Hepatocyte (in vitro differentiated cells): ENCODE measurements around the gene HLA-DPB1. TPM values are rescaled to one million over a fixed set of nuclear protein-coding genes. Genes with fewer than 3 reads are reported as not detected.

Source experiments
- DNase-seq: peaks from one replicate; pipeline ENCODE4 v3.0.0-alpha.2; 2016; ENCODE audit warnings: low spot score
- H2AFZ ChIP-seq: fragments of 200-600 bp; sonication (generic); 2 replicates; pipeline ENCODE4 v1.6.0; 2016; ENCODE audit warnings: antibody characterized with exemption, mild to moderate bottlenecking
- H3K27ac ChIP-seq: fragments of 200-600 bp; sonication (generic); 2 replicates; pipeline ENCODE4 v1.5.1; 2016; ENCODE audit warnings: mild to moderate bottlenecking
- H3K27me3 ChIP-seq: fragments of 200-600 bp; sonication (generic); 2 replicates; pipeline ENCODE4 v1.6.1; 2016
- H3K36me3 ChIP-seq: fragments of 200-600 bp; sonication (generic); replicated peaks from 2 replicates; pipeline ENCODE4 v1.5.1; 2016; ENCODE audit warnings: low read depth; ENCODE audit not compliant: insufficient read depth
- H3K4me1 ChIP-seq: fragments of 200-600 bp; sonication (generic); 2 replicates; pipeline ENCODE4 v1.5.1; 2016; ENCODE audit warnings: mild to moderate bottlenecking, moderate library complexity; ENCODE audit not compliant: insufficient read depth
- H3K4me2 ChIP-seq: fragments of 200-600 bp; sonication (generic); 2 replicates; pipeline ENCODE4 v1.6.0; 2016
- H3K4me3 ChIP-seq: fragments of 200-600 bp; sonication (generic); 2 replicates; pipeline ENCODE4 v1.5.1; 2016; ENCODE audit warnings: mild to moderate bottlenecking
- H3K79me2 ChIP-seq: fragments of 200-600 bp; sonication (generic); 2 replicates; pipeline ENCODE4 v1.6.0; 2017; ENCODE audit warnings: mild to moderate bottlenecking
- H3K9me2 ChIP-seq: fragments of 200-600 bp; sonication (generic); replicated peaks from 2 replicates; pipeline ENCODE4 v1.6.0; 2017; ENCODE audit warnings: mild to moderate bottlenecking; ENCODE audit not compliant: insufficient read depth
- H3K9me3 ChIP-seq: fragments of 200-600 bp; sonication (generic); 2 replicates; pipeline ENCODE4 v1.5.1; 2016; ENCODE audit warnings: low read depth, mild to moderate bottlenecking
- H4K20me1 ChIP-seq: fragments of 200-600 bp; sonication (generic); 2 replicates; pipeline ENCODE4 v1.6.0; 2016; ENCODE audit warnings: mild to moderate bottlenecking; ENCODE audit not compliant: insufficient read depth, poor library complexity, severe bottlenecking
- EZH2 ChIP-seq: fragments of 200-600 bp; sonication (generic); IDR thresholded peaks from 2 replicates; pipeline ENCODE4 v1.6.1; 2016; ENCODE audit warnings: antibody characterized with exemption, mild to moderate bottlenecking, borderline replicate concordance
- EZH2phosphoT487 ChIP-seq: fragments of 200-600 bp; sonication (generic); IDR thresholded peaks from one replicate; pipeline ENCODE4 v1.6.1; 2018; ENCODE audit warnings: antibody characterized with exemption, mild to moderate bottlenecking, low read depth, moderate library complexity; ENCODE audit not compliant: unreplicated experiment, severe bottlenecking
- WGBS: methylation state at CpG from one replicate; pipeline ENCODE4 v1.1.6; 2016; ENCODE audit warnings: low lambda C conversion rate; ENCODE audit errors: missing lambda C conversion rate; 5-methylcytosine and 5-hydroxymethylcytosine counted together
- polyA plus RNA-seq: library from polyadenylated mRNA; unstranded; fragments of >200 nt; fragmentation: Nextera tagmentation; extraction: Ambion mirVana; gene quantifications from 2 replicates; pipeline ENCODE4 v1.2.1, GENCODE V29; 2016
- total RNA-seq: library from RNA; depleted of rRNA; stranded (reverse); fragments of >200 nt; gene quantifications from 2 replicates; pipeline ENCODE4 v1.2.3, GENCODE V29; 2014
- TF ChIP-seq, protein P1 (sequence below): fragments of 200-600 bp; sonication (generic); IDR thresholded peaks from 2 replicates; pipeline ENCODE4 v1.5.1; 2016; ENCODE audit warnings: antibody characterized with exemption, mild to moderate bottlenecking; ENCODE audit not compliant: poor library complexity

HLA-DPB1 gene
- total and polyA plus RNA-seq, 2 experiments from 2014 or later, result 12.4 to 22.1 TPM

DNA sequence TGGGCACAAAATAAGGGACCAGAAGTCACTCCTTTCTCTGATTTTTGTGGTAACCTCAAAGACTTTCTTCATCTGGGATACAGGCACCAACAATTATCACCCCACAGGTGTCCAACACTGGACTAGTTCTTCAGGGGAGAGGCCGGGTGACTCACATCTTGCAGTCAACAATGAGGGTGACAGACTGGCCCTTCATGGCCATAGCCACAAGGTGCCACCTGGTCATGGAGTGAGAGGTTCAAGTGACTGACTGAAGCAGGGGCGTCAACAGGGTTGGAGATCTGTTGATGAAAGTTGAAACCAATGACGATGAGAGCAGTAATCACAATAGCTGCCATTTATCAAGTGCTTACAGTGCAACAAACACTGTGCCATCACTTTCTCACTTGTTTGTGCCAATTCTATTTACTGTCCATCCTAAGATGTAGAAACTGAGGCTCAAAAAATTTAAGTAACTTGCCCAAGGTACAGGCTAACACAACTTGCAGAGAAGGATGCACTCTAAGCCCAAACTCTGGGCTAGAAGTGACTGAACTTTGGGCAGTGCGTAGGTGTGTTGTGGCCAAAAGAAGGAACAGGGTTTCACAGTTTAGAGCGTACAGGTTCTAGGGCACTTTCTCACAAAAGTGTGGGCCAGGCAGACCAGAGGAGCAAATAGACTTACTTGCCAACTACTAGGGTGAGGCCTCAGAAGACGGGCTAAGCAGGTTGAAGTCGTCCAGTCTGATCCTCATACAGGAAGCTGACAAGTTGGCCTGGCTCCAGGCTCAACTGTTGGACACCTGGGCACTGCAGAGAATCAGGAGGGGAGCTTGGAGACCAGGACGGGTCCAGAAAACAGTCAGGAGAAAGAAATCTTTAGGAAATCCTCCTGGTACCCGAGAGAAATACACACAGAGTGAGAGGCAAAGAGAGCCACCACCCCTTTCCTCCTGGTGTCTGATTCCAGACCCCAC is 30.4 kb downstream of the HLA-DPB1 start:
- no peak for DNase-seq
- H3K4me3 ChIP-seq, result no peak overlapping the region
- H3K27me3 ChIP-seq, result peaks cover 27% of the 10 kb centered on the region
- 73% methylated on average over 9 of the region's 9 CpGs for WGBS
- no peaks in the 10 kb centered on the region for H3K9me3 ChIP-seq
- TF ChIP-seq, protein P1, sequence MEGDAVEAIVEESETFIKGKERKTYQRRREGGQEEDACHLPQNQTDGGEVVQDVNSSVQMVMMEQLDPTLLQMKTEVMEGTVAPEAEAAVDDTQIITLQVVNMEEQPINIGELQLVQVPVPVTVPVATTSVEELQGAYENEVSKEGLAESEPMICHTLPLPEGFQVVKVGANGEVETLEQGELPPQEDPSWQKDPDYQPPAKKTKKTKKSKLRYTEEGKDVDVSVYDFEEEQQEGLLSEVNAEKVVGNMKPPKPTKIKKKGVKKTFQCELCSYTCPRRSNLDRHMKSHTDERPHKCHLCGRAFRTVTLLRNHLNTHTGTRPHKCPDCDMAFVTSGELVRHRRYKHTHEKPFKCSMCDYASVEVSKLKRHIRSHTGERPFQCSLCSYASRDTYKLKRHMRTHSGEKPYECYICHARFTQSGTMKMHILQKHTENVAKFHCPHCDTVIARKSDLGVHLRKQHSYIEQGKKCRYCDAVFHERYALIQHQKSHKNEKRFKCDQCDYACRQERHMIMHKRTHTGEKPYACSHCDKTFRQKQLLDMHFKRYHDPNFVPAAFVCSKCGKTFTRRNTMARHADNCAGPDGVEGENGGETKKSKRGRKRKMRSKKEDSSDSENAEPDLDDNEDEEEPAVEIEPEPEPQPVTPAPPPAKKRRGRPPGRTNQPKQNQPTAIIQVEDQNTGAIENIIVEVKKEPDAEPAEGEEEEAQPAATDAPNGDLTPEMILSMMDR, result no peak
- TF ChIP-seq EZH2phosphoT487 (no peak), EZH2 (no peak)
- no peaks in the 10 kb centered on the region for H3K36me3 ChIP-seq
- H3K4me1 ChIP-seq, result no peaks in the 10 kb centered on the region
- no peak overlapping the region for H3K27ac ChIP-seq
- no peaks in the 10 kb centered on the region for H3K9me2 ChIP-seq
- no peak overlapping the region for H2AFZ ChIP-seq
- H4K20me1 ChIP-seq, result no peaks in the 10 kb centered on the region
- no peak overlapping the region for H3K4me2 ChIP-seq
- no peaks in the 10 kb centered on the region for H3K79me2 ChIP-seq

DNA sequence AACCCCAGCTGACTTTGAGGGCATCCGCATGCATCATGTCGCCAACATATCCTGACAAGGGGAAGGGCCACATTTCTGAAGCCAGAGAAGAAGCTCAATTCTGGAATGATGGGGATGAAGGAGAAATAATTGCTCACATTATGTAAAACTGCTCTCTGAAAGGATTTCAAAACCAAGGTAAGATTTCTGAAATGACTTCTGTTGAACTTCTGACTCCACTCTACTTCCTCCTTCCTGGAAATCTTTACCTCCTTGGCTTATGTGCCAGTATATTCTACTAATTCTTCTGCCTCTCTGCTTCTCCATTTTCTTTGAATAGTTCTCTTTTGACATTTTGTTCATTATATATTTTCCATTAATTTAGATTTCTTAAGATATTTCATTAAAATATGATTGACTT is 31.9 kb downstream of the HLA-DPB1 start:
- 72% methylated on average over 2 of the region's 2 CpGs for WGBS
- no peaks in the 10 kb centered on the region for H3K36me3 ChIP-seq
- no peaks in the 10 kb centered on the region for H4K20me1 ChIP-seq
- no peaks in the 10 kb centered on the region for H3K4me1 ChIP-seq
- no peaks in the 10 kb centered on the region for H3K9me2 ChIP-seq
- H3K79me2 ChIP-seq, result no peaks in the 10 kb centered on the region
- no peak overlapping the region for H3K4me2 ChIP-seq
- no peak overlapping the region for H3K4me3 ChIP-seq
- H3K27me3 ChIP-seq, result peaks cover 27% of the 10 kb centered on the region
- H2AFZ ChIP-seq, result no peak overlapping the region
- DNase-seq, result no peak
- no peak overlapping the region for H3K27ac ChIP-seq
- TF ChIP-seq EZH2 (no peak), EZH2phosphoT487 (no peak)
- TF ChIP-seq, protein P1, result no peak
- H3K9me3 ChIP-seq, result no peaks in the 10 kb centered on the region

DNA sequence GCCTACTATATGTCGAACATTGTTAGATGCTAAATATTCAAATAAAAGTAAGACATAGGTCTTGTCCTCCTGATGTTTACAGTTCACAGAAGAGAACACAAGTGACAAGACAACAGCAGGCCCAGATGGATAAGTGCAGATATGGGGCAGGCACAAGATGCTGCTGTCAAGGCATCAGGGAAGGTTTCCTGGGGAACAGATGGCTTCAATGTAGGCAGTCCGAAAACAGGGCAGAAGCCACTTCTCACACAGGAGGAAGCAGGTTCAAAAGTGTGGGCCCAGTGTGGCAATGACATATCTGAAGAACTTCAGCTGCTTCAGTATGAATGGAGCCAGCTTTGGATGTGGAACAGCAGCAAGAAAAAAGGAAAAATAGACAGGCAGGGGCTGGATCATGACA is 32.5 kb downstream of the HLA-DPB1 start:
- Histone ChIP-seq H3K27ac (no peak overlapping the region), H3K79me2 (no peaks in the 10 kb centered on the region), H3K4me3 (no peak overlapping the region), H3K27me3 (peaks cover 27% of the 10 kb centered on the region), H4K20me1 (no peaks in the 10 kb centered on the region), H3K4me2 (no peak overlapping the region), H3K9me3 (no peaks in the 10 kb centered on the region), H3K4me1 (no peaks in the 10 kb centered on the region), H3K9me2 (no peaks in the 10 kb centered on the region), H3K36me3 (no peaks in the 10 kb centered on the region), H2AFZ (no peak overlapping the region)
- TF ChIP-seq EZH2phosphoT487, result no peak
- TF ChIP-seq EZH2, result no peak
- WGBS, result 77% methylated on average over 2 of the region's 2 CpGs
- DNase-seq, result no peak

DNA sequence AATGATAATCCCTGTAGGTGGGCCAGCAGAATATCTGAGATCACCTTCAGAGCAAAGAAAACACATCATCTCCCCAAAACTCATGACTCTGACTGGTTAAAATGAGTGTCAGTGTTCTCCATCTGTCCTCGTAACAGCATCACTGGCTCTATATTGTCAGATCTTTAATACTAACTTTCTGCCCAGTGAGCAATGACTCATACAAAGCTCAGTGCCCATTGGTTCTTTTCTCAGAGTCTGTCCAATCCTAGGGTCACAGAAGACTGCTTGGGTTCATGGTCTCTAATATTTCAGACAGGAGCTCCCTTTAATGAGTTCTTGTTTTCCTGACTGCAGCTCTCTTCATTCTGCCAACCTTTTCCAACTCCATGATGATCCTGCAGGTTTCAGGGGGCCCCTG is 36.4 kb downstream of the HLA-DPB1 start:
- Histone ChIP-seq H3K9me3 (no peaks in the 10 kb centered on the region), H3K36me3 (no peaks in the 10 kb centered on the region), H4K20me1 (no peaks in the 10 kb centered on the region), H3K9me2 (no peaks in the 10 kb centered on the region), H3K4me2 (no peak overlapping the region), H3K79me2 (no peaks in the 10 kb centered on the region), H3K4me1 (no peaks in the 10 kb centered on the region), H3K27me3 (peaks cover 55% of the 10 kb centered on the region), H3K4me3 (no peak overlapping the region), H3K27ac (no peak overlapping the region), H2AFZ (no peak overlapping the region)
- TF ChIP-seq EZH2phosphoT487 (no peak), EZH2 (no peak)
- TF ChIP-seq, protein P1, result no peak
- peak; percentile 64 for DNase-seq
- WGBS, result 52% methylated on average over 1 of the region's 1 CpG
